ENCODE measurements around the gene SRGAP3. TPM values are rescaled to one million over a fixed set of nuclear protein-coding genes. Genes with fewer than 3 reads are reported as not detected.

SRGAP3 gene
- total RNA-seq, 1 donor from 2014 or later: 3.9 TPM

DNA sequence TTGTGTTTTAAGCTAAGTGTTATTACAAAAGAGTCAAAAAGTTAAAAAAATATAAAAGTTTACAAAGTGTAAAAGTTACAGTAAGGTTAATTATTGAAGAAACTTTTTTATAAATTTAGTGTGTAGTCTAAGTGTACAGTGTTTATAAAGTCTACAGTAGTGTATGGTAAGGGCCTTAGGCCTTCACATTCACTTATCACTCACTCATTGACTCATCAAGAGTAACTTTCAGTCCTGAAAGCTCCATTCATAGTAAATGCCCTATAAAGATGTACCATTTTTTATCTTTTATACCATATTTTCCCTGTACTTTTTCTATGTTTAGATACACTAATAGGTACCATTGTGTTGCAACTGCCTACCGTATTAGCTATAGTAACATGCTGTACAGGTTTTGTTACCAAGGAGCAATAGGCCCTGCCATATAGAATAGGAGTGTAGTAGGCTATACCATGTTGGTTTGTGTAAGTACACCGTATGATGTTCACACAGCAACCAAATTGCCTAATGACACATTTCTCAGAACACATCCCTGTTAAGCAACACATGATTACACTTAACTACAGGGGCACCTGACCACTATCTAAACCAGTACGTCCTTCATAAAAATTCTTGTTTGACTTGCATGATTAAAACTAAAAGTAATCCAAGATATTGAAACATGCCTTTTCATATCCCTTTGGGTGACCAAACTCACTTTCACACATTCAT lies 303.4 kb downstream of the SRGAP3 start:
- TF ChIP-seq EZH2 (IDR thresholded peaks at IDR 0.05; ENCODE audit: insufficient read depth, low read length): no peak
- no peak for TF ChIP-seq CTCF (IDR thresholded peaks at IDR 0.05; ENCODE audit: insufficient read depth, low read depth, low read length)
- H3K4me1 ChIP-seq (ENCODE audit: insufficient read depth, low read length): peaks cover 3% of the 10 kb centered on the region

GRCh38 chr3:8942746-8943488 lies 306.5 kb downstream of the SRGAP3 start:
- Histone ChIP-seq H3K9ac (ENCODE audit: low read length) (no peak overlapping the region), H3K79me2 (ENCODE audit: insufficient read depth, low read length) (no peaks in the 10 kb centered on the region), H3K4me3 (ENCODE audit: insufficient read depth, low read depth, low read length) (no peak overlapping the region), H3K27ac (ENCODE audit: low read depth, low read length) (no peak overlapping the region), H3K4me1 (ENCODE audit: insufficient read depth, low read length) (peaks cover 8% of the 10 kb centered on the region), H3K36me3 (ENCODE audit: insufficient read depth, low read length) (peaks cover 35% of the 10 kb centered on the region), H4K20me1 (ENCODE audit: insufficient read depth, low read length) (no peaks in the 10 kb centered on the region), H3K4me2 (ENCODE audit: low read length) (no peak overlapping the region), H2AFZ (ENCODE audit: low read depth, low read length) (no peak overlapping the region), H3K27me3 (ENCODE audit: insufficient read depth, low read length) (no peaks in the 10 kb centered on the region), H3K9me3 (ENCODE audit: insufficient read depth, low read depth, low read length) (no peaks in the 10 kb centered on the region)
- Mint-ChIP-seq H3K4me1 (ENCODE audit: low read depth, unreplicated experiment) (peaks cover 5% of the 10 kb centered on the region), H3K36me3 (ENCODE audit: low read depth, unreplicated experiment) (peaks cover 11% of the 10 kb centered on the region), H3K9me3 (ENCODE audit: unreplicated experiment) (peaks cover 3% of the 10 kb centered on the region), H3K4me3 (ENCODE audit: unreplicated experiment) (no peak overlapping the region), H3K27me3 (ENCODE audit: low read depth, unreplicated experiment) (no peaks in the 10 kb centered on the region), H3K27ac (ENCODE audit: unreplicated experiment) (no peak overlapping the region)
- TF ChIP-seq EZH2 (IDR thresholded peaks at IDR 0.05; ENCODE audit: insufficient read depth, low read length): no peak
- TF ChIP-seq CTCF (IDR thresholded peaks at IDR 0.05; ENCODE audit: insufficient read depth, low read depth, low read length): no peak
- FAIRE-seq (no peak), DNase-seq (ENCODE audit: low read depth) (no peak)

More for the DNA sequence above, 303.4 kb downstream of the SRGAP3 start:
- no peaks in the 10 kb centered on the region for H3K9me3 ChIP-seq (ENCODE audit: insufficient read depth, low read depth, low read length)
- Mint-ChIP-seq H3K36me3 (ENCODE audit: low read depth, unreplicated experiment) (peaks cover 11% of the 10 kb centered on the region), H3K27me3 (ENCODE audit: low read depth, unreplicated experiment) (no peaks in the 10 kb centered on the region), H3K27ac (ENCODE audit: unreplicated experiment) (no peak overlapping the region), H3K9me3 (ENCODE audit: unreplicated experiment) (peaks cover 3% of the 10 kb centered on the region), H3K4me1 (ENCODE audit: low read depth, unreplicated experiment) (peaks cover 4% of the 10 kb centered on the region), H3K4me3 (ENCODE audit: unreplicated experiment) (no peak overlapping the region)
- no peak overlapping the region for H3K27ac ChIP-seq (ENCODE audit: low read depth, low read length)
- H4K20me1 ChIP-seq (ENCODE audit: insufficient read depth, low read length): no peaks in the 10 kb centered on the region
- no peak overlapping the region for H3K4me2 ChIP-seq (ENCODE audit: low read length)
- no peak for FAIRE-seq
- H3K4me3 ChIP-seq (ENCODE audit: insufficient read depth, low read depth, low read length): no peak overlapping the region
- no peaks in the 10 kb centered on the region for H3K27me3 ChIP-seq (ENCODE audit: insufficient read depth, low read length)
- H3K36me3 ChIP-seq (ENCODE audit: insufficient read depth, low read length): peaks cover 29% of the 10 kb centered on the region
- no peak overlapping the region for H3K9ac ChIP-seq (ENCODE audit: low read length)
- H2AFZ ChIP-seq (ENCODE audit: low read depth, low read length): no peak overlapping the region
- DNase-seq (ENCODE audit: low read depth): no peak
- peaks cover 27% of the 10 kb centered on the region for H3K79me2 ChIP-seq (ENCODE audit: insufficient read depth, low read length)
